Parathyroid adenoma (tissue), 2 donors: ENCODE measurements around the gene OGA.

Experiments used
- H2AFZ ChIP-seq: fragments of 300-600 bp; sonication (generic); one replicate; pipeline ENCODE4 v1.7.0; 2017; ENCODE audit warnings: antibody characterized with exemption, mild to moderate bottlenecking
- H3K27ac ChIP-seq: fragments of 300-600 bp; sonication (generic); one replicate; pipeline ENCODE4 v1.7.0; 2017
- H3K27me3 ChIP-seq: fragments of 300-600 bp; sonication (generic); one replicate; pipeline ENCODE4 v1.7.0; 2017; ENCODE audit warnings: low read length; ENCODE audit not compliant: control insufficient read depth, insufficient read depth
- H3K36me3 ChIP-seq: fragments of 300-600 bp; sonication (generic); one replicate; pipeline ENCODE4 v1.7.0; 2017; ENCODE audit warnings: low read length; ENCODE audit not compliant: control insufficient read depth, insufficient read depth
- H3K4me1 ChIP-seq: fragments of 300-600 bp; sonication (generic); one replicate; pipeline ENCODE4 v1.7.0; 2017; ENCODE audit warnings: control low read depth
- H3K4me2 ChIP-seq: fragments of 300-600 bp; sonication (generic); one replicate; pipeline ENCODE4 v1.7.0; 2017; ENCODE audit warnings: low read length
- H3K4me3 ChIP-seq: fragments of 300-600 bp; sonication (generic); one replicate; pipeline ENCODE4 v1.7.0; 2017; ENCODE audit warnings: low read depth, low read length
- H3K79me2 ChIP-seq: fragments of 300-600 bp; sonication (generic); one replicate; pipeline ENCODE4 v1.7.0; 2017; ENCODE audit warnings: control low read depth
- H3K9ac ChIP-seq: fragments of 300-600 bp; sonication (generic); one replicate; pipeline ENCODE4 v1.7.0; 2017; ENCODE audit warnings: mild to moderate bottlenecking
- H3K9me3 ChIP-seq: fragments of 300-600 bp; sonication (generic); one replicate; pipeline ENCODE4 v1.7.0; 2017; ENCODE audit warnings: low read length; ENCODE audit not compliant: control insufficient read depth
- CTCF ChIP-seq: fragments of 300-600 bp; sonication (generic); IDR thresholded peaks from one replicate; pipeline ENCODE4 v1.7.0; 2017; ENCODE audit warnings: antibody characterized with exemption, mild to moderate bottlenecking
- donor health status: primary hyperparathyroidism.

The OGA gene

GRCh38 chr10:101848894-101849351 lies 30.7 kb upstream of the OGA start:
- Histone ChIP-seq H3K27ac (no peak overlapping the region), H3K9ac (no peak overlapping the region)

DNA sequence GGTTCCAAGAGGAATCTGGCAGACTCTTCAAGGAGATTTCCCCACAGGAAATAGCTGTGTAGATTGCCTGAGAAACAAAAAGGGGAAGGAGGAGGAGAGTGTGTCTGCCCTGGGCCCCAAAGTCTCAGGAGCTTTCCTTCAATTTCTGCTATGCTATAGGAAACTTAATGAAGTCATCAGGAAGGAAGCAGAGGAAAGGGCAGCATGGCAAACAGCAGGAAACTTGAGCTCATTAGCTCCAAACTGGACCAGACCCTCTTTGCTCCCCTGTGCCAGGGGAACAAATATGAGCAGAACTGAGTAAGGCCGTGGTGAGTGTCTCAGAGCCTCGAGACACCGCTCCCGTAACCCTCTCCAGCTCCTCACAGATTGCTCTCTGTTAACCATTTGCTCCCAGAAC lies 30.2 kb upstream of the OGA start:
- no peaks in the 10 kb centered on the region for H3K36me3 ChIP-seq
- H3K9ac ChIP-seq = no peak overlapping the region
- TF ChIP-seq CTCF = no peak
- no peaks in the 10 kb centered on the region for H3K9me3 ChIP-seq
- no peak overlapping the region for H2AFZ ChIP-seq
- no peaks in the 10 kb centered on the region for H3K27me3 ChIP-seq
- H3K79me2 ChIP-seq = no peaks in the 10 kb centered on the region
- no peak overlapping the region for H3K4me2 ChIP-seq
- H3K4me1 ChIP-seq = no peaks in the 10 kb centered on the region
- no peak overlapping the region for H3K4me3 ChIP-seq
- no peak overlapping the region for H3K27ac ChIP-seq

More at GRCh38 chr10:101848894-101849351, 30.7 kb upstream of the OGA start:
- Histone ChIP-seq H3K9me3 (no peaks in the 10 kb centered on the region), H3K36me3 (no peaks in the 10 kb centered on the region), H3K4me3 (no peak overlapping the region), H3K79me2 (no peaks in the 10 kb centered on the region), H3K27me3 (no peaks in the 10 kb centered on the region), H3K4me1 (no peaks in the 10 kb centered on the region), H3K4me2 (no peak overlapping the region), H2AFZ (no peak overlapping the region)
- no peak for TF ChIP-seq CTCF

GRCh38 chr10:101845893-101846292 lies 27.6 kb upstream of the OGA start:
- H3K4me3 ChIP-seq = no peak overlapping the region
- H2AFZ ChIP-seq = no peak overlapping the region
- H3K79me2 ChIP-seq = no peaks in the 10 kb centered on the region
- H3K4me2 ChIP-seq = no peak overlapping the region
- H3K4me1 ChIP-seq = no peaks in the 10 kb centered on the region
- no peak overlapping the region for H3K27ac ChIP-seq
- H3K9ac ChIP-seq = no peak overlapping the region
- no peaks in the 10 kb centered on the region for H3K9me3 ChIP-seq
- H3K36me3 ChIP-seq = no peaks in the 10 kb centered on the region
- H3K27me3 ChIP-seq = no peaks in the 10 kb centered on the region
- no peak for TF ChIP-seq CTCF

GRCh38 chr10:101843032-101844021 lies 25.1 kb upstream of the OGA start, which contains the start of gene KCNIP2:
KCNIP2 (minus strand) TSS chr10:101843800; CDS start chr10:101843568, 232 bp downstream.
- Histone ChIP-seq H3K27ac (no peak within 1 kb of the TSS), H3K9ac (no peak within 1 kb of the TSS), H3K9me3 (no peaks in the 10 kb centered on the region), H2AFZ (peak within 1 kb of the TSS; percentile 59), H3K4me1 (peaks cover 5% of the 10 kb centered on the region), H3K36me3 (no peaks in the 10 kb centered on the region), H3K4me3 (no peak within 1 kb of the TSS), H3K79me2 (no peaks in the 10 kb centered on the region), H3K27me3 (no peaks in the 10 kb centered on the region), H3K4me2 (no peak within 1 kb of the TSS)
- peak; percentile 59 for TF ChIP-seq CTCF
